H1 (cell line): Measurements from ENCODE around the gene PELO. TPM values are rescaled to one million over a fixed set of nuclear protein-coding genes. Genes with fewer than 3 reads are reported as not detected.

Experiments
- CHD1 ChIP-seq: IDR thresholded peaks from 2 replicates; pipeline ENCODE4 v1.6.1; 2012; ENCODE audit warnings: low read depth, low read length, improper control_type of control experiment
- RFX5 ChIP-seq: IDR thresholded peaks from 2 replicates; pipeline ENCODE4 v1.6.1; 2011; ENCODE audit warnings: low read depth, low read length, improper control_type of control experiment, borderline replicate concordance
- polyA plus RNA-seq, 7 experiments: library from polyadenylated mRNA; depleted of rRNA in 3 of 7; stranded (reverse) in 5 of 7; unstranded in 2 of 7; fragments of >200 nt in 5 of 7; fragments of 200-250 nt in 2 of 7; gene quantifications; 1 replicate in 5 of 7; 2 replicates in 1 of 7; 4 replicates in 1 of 7; pipeline versions ENCODE4 v1.2.1 to v1.2.3, GENCODE V29; 2011 to 2013; ENCODE audit warnings: missing spikeins in 2 of 7, mixed read lengths in 2 of 7
- total RNA-seq: library from RNA; stranded (reverse); fragmentation: NEBNext Ultra II Directional; extraction: Animal tissue kit (Norgen Biotek cat#: 25700); gene quantifications from 2 replicates; pipeline ENCODE4 v1.2.1, GENCODE V29; 2021
- TF ChIP-seq, protein P1 (sequence below), 3 experiments: IDR thresholded peaks; 1 replicate in 2 of 3; 2 replicates in 1 of 3; pipeline versions ENCODE4 v1.5.1 to v1.6.1; 2011; ENCODE audit warnings: low read length in 3 of 3, mild to moderate bottlenecking in 3 of 3, inconsistent platforms in 2 of 3, low read depth in 1 of 3, moderate library complexity in 1 of 3; ENCODE audit not compliant: insufficient read depth in 1 of 3; ENCODE audit errors: control extremely low read depth in 1 of 3

The PELO gene
- total and polyA plus RNA-seq, 2 of the 8 experiments (the other 6 are each of a cell fraction or from before 2014, with no cell fraction given) = 10.8 to 18.5 TPM

DNA sequence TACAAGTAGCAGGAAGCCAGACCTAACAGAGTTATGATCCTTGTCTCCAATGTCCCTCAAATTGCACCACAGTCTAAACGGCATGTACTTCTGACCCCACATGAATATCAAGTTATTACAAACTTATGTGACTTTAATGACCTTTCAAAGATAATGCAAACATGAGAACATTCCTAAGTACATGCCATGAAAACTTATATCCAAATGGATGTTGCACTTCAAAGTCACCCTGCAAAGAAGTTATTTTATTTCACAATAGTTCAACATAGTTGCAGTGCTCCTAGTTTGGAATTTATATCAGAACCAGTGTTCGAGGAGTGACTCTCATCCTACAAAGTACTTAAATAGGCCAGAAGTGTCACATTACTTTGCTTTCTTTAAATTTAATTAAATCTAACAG is 41.2 kb upstream of the PELO start (continued):
- TF ChIP-seq RFX5 (no peak), CHD1 (no peak)
- TF ChIP-seq, protein P1, sequence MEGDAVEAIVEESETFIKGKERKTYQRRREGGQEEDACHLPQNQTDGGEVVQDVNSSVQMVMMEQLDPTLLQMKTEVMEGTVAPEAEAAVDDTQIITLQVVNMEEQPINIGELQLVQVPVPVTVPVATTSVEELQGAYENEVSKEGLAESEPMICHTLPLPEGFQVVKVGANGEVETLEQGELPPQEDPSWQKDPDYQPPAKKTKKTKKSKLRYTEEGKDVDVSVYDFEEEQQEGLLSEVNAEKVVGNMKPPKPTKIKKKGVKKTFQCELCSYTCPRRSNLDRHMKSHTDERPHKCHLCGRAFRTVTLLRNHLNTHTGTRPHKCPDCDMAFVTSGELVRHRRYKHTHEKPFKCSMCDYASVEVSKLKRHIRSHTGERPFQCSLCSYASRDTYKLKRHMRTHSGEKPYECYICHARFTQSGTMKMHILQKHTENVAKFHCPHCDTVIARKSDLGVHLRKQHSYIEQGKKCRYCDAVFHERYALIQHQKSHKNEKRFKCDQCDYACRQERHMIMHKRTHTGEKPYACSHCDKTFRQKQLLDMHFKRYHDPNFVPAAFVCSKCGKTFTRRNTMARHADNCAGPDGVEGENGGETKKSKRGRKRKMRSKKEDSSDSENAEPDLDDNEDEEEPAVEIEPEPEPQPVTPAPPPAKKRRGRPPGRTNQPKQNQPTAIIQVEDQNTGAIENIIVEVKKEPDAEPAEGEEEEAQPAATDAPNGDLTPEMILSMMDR (IDR thresholded peaks at IDR 0.05; ENCODE audit: control extremely low read depth in 1 of 3, insufficient read depth in 1 of 3, low read depth in 1 of 3, low read length in 3 of 3) = no peak
